Measurements from ENCODE around the gene DUSP6. TPM values are rescaled to one million over a fixed set of nuclear protein-coding genes. Genes with fewer than 3 reads are reported as not detected.

Gene DUSP6
- total RNA-seq, 2 experiments from 2014 or later = 11.8 to 14.7 TPM

DNA sequence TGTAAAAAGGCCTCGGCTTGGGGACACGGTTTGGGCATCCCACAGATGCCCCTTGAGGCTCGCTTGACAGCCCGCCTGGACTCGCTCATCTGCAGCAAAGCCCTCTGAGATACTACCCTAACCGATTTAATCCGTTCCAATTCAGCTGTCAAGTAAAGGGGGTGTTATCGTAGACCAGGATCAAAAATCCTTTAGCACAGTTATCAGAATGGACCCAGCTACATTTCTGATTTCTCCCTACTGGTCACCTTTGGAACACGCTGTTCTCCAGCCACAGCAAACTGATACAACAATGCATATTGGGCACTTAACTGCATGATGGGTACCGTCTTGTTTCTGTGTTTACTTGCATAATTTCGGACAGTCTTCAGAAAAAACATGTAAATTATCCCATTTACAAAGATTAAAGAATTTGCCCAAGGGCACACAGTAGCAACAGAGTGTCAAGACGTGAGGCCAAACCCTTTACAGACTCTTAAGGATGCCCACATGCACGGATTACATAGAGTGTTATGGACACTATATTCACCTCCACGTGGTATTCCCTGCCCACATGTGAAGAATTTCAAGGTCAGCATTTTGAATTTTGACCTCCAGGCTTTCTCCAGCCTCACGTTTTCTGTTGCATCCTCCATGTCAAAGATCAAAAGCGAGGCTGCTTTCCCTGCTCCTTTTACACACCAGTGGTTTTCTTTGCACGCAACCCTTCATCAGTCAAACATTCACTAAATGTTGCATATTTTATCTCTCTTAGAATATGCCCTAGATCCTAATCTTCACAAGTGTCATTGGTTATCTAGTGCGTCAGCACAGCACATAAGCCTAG lies 3.2 kb upstream of the DUSP6 start:
- intact Hi-C loops (cut with DNase I, micrococcal nuclease) = loop anchor here in 1 of 2 experiments (2.0 to 10.0 kb wide), 3 partner anchors 79 to 519 kb away; no protein-coding TSS in a partner anchor
- no peak overlapping the region for H3K4me3 ChIP-seq (ENCODE audit: low read length)
- peaks cover 34% of the 10 kb centered on the region for H3K4me1 Mint-ChIP-seq (ENCODE audit: low read depth)
- CTCF ChIA-PET = no interaction called here
- H3K4me3 Mint-ChIP-seq = peak overlapping the region; percentile 91
- peaks cover 46% of the 10 kb centered on the region for H3K4me1 ChIP-seq (ENCODE audit: insufficient read depth, low read length)
- TF ChIP-seq, protein P1, sequence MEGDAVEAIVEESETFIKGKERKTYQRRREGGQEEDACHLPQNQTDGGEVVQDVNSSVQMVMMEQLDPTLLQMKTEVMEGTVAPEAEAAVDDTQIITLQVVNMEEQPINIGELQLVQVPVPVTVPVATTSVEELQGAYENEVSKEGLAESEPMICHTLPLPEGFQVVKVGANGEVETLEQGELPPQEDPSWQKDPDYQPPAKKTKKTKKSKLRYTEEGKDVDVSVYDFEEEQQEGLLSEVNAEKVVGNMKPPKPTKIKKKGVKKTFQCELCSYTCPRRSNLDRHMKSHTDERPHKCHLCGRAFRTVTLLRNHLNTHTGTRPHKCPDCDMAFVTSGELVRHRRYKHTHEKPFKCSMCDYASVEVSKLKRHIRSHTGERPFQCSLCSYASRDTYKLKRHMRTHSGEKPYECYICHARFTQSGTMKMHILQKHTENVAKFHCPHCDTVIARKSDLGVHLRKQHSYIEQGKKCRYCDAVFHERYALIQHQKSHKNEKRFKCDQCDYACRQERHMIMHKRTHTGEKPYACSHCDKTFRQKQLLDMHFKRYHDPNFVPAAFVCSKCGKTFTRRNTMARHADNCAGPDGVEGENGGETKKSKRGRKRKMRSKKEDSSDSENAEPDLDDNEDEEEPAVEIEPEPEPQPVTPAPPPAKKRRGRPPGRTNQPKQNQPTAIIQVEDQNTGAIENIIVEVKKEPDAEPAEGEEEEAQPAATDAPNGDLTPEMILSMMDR (IDR thresholded peaks at IDR 0.05) = no peak
- no peaks in the 10 kb centered on the region for H3K9me3 Mint-ChIP-seq
- no peaks in the 10 kb centered on the region for H3K27me3 Mint-ChIP-seq
- peaks cover 8% of the 10 kb centered on the region for H3K36me3 Mint-ChIP-seq (ENCODE audit: low read depth)
- peak overlapping the region; percentile 29 for H3K27ac Mint-ChIP-seq
- no peak overlapping the region for H3K27ac ChIP-seq (ENCODE audit: low read depth in 1 of 2, low read length in 2 of 2)
- H3K36me3 ChIP-seq (ENCODE audit: insufficient read depth, low read length) = no peaks in the 10 kb centered on the region
- ATAC-seq (ENCODE audit: poor library complexity) = no peak
- POLR2A ChIA-PET = no interaction called here
- H3K27me3 ChIP-seq (ENCODE audit: control insufficient read depth in 1 of 2, insufficient read depth in 2 of 2, low read length in 2 of 2) = no peaks in the 10 kb centered on the region
- DNase-seq = no peak
- H3K9me3 ChIP-seq (ENCODE audit: control insufficient read depth in 1 of 2, insufficient read depth in 1 of 2, low read length in 2 of 2) = no peaks in the 10 kb centered on the region

- Mint-ChIP-seq H3K4me3 (peak overlapping the region; percentile 91), H3K9me3 (no peaks in the 10 kb centered on the region), H3K36me3 (ENCODE audit: low read depth) (peaks cover 8% of the 10 kb centered on the region), H3K4me1 (ENCODE audit: low read depth) (peaks cover 42% of the 10 kb centered on the region), H3K27ac (peak overlapping the region; percentile 29), H3K27me3 (no peaks in the 10 kb centered on the region)
- TF ChIP-seq, protein P1 (IDR thresholded peaks at IDR 0.05) = no peak
- ChIA-PET CTCF (no interaction called here), POLR2A (interaction anchor here (0.9 to 4.5 kb wide), 3 partner anchors 9 to 110 kb away, joined by 3 to 31 read pairs (median 6); no protein-coding TSS in a partner anchor)
- Histone ChIP-seq H3K36me3 (ENCODE audit: insufficient read depth, low read length) (no peaks in the 10 kb centered on the region), H3K9me3 (ENCODE audit: control insufficient read depth in 1 of 2, insufficient read depth in 1 of 2, low read length in 2 of 2) (no peaks in the 10 kb centered on the region), H3K27me3 (ENCODE audit: control insufficient read depth in 1 of 2, insufficient read depth in 2 of 2, low read length in 2 of 2) (no peaks in the 10 kb centered on the region), H3K4me3 (ENCODE audit: low read length) (peak overlapping the region; percentile 78), H3K4me1 (ENCODE audit: insufficient read depth, low read length) (peaks cover 51% of the 10 kb centered on the region), H3K27ac (ENCODE audit: low read depth in 1 of 2, low read length in 2 of 2) (peak overlapping the region in 1 of 2 donors; percentile 7)
- intact Hi-C loops (cut with DNase I, micrococcal nuclease) = loop anchor here (2.0 to 10.0 kb wide), 6 partner anchors 78 to 1212 kb away; partner anchors contain the start of genes CEP290 (in 1 of the 2), POC1B (in 1 of the 2) and TMTC3 (in 1 of the 2)
- ATAC-seq (ENCODE audit: poor library complexity) = no peak
- DNase-seq = no peak
These were observed 2.3 kb upstream of the DUSP6 start for GRCh38 chr12:89354612-89355067.

- Mint-ChIP-seq H3K27me3 (no peaks in the 10 kb centered on the region), H3K36me3 (ENCODE audit: low read depth) (peaks cover 8% of the 10 kb centered on the region), H3K27ac (peak overlapping the region; percentile 29), H3K4me3 (peak overlapping the region; percentile 91), H3K4me1 (ENCODE audit: low read depth) (peaks cover 43% of the 10 kb centered on the region), H3K9me3 (no peaks in the 10 kb centered on the region)
- Histone ChIP-seq H3K4me3 (ENCODE audit: low read length) (peak overlapping the region; percentile 78), H3K4me1 (ENCODE audit: insufficient read depth, low read length) (peaks cover 51% of the 10 kb centered on the region), H3K36me3 (ENCODE audit: insufficient read depth, low read length) (no peaks in the 10 kb centered on the region), H3K9me3 (ENCODE audit: control insufficient read depth in 1 of 2, insufficient read depth in 1 of 2, low read length in 2 of 2) (no peaks in the 10 kb centered on the region), H3K27me3 (ENCODE audit: control insufficient read depth in 1 of 2, insufficient read depth in 2 of 2, low read length in 2 of 2) (no peaks in the 10 kb centered on the region), H3K27ac (ENCODE audit: low read depth in 1 of 2, low read length in 2 of 2) (peak overlapping the region; percentile 7 to 65)
- TF ChIP-seq, protein P1 (IDR thresholded peaks at IDR 0.05) = no peak
- CTCF ChIA-PET = no interaction called here
- DNase-seq (peak; percentile 32 to 82 (median 52)), ATAC-seq (ENCODE audit: poor library complexity) (peak; percentile 7)
- intact Hi-C loops (cut with DNase I, micrococcal nuclease) = loop anchor here (2.0 to 10.0 kb wide), 8 partner anchors 45 to 1212 kb away; partner anchors contain the start of genes CEP290 (in 1 of the 2), POC1B (in 1 of the 2) and TMTC3 (in 1 of the 2)
- POLR2A ChIA-PET = interaction anchor here (0.9 to 4.5 kb wide), 6 partner anchors 8 to 109 kb away, joined by 3 to 38 read pairs (median 6); no protein-coding TSS in a partner anchor
These were observed 1.7 kb upstream of the DUSP6 start for GRCh38 chr12:89353823-89354611.

Measured in CD4-positive, alpha-beta T cell (primary cell).